ENCODE results near the gene POP4. TPM values are rescaled to one million over a fixed set of nuclear protein-coding genes. Genes with fewer than 3 reads are reported as not detected.

Gene POP4
- total RNA-seq, 1 experiment from 2014 or later: 75.0 TPM

DNA sequence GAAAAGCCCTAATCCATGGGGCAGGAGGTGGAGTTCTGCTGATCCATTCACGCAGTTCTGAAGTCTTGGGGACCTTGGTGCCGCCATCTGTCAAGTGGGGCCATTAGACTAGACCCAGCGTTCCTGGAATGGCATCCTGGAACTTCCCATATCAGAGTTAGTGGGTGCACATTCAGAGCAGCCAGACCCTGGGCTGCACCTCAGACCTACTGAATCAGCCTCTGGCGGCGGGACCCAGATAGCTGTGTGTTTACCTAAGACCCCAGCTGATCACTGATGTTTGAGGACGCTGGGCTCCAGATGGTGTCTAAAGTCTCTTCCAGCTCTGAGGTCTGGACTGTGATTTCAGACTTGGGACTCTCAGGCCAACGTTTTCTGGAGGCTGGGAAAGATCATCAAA lies 12.8 kb downstream of the POP4 start:
- no peak for TF ChIP-seq CTCF (IDR thresholded peaks at IDR 0.05; ENCODE audit: insufficient read depth in 1 of 2, low read depth in 1 of 2, low read length in 1 of 2, severe bottlenecking in 1 of 2, unreplicated experiment in 1 of 2)
- no peaks in the 10 kb centered on the region for H3K4me1 Mint-ChIP-seq (ENCODE audit: low read depth, unreplicated experiment)
- Histone ChIP-seq H3K9me3 (no peaks in the 10 kb centered on the region), H3K36me3 (ENCODE audit: control insufficient read depth, insufficient read depth, low read length) (peaks cover 1% of the 10 kb centered on the region; the same call in 1 of the 2 replicates), H3K4me3 (ENCODE audit: low read depth, low read length) (no peak overlapping the region), H3K4me1 (no peaks in the 10 kb centered on the region), H3K27me3 (replicated peaks; ENCODE audit: control insufficient read depth, insufficient read depth, low read length) (no peaks in the 10 kb centered on the region)
- no peaks in the 10 kb centered on the region for H3K9me3 Mint-ChIP-seq (ENCODE audit: unreplicated experiment)
- peaks cover 27% of the 10 kb centered on the region for H3K36me3 Mint-ChIP-seq (ENCODE audit: insufficient read depth, unreplicated experiment)
- no peak overlapping the region for H3K4me3 Mint-ChIP-seq (ENCODE audit: unreplicated experiment)
- H3K27ac Mint-ChIP-seq (ENCODE audit: unreplicated experiment): no peak overlapping the region
- ChIA-PET CTCF (interaction anchor here (1.2 kb wide), 1 partner anchor 98 kb away, joined by 4 read pairs; no protein-coding TSS in a partner anchor), POLR2A (interaction anchor here (0.6 kb wide), 1 partner anchor 47 kb away, joined by 3 read pairs; the partner anchor contains the start of gene PLEKHF1)
- BruUV-seq (replicated peaks): no TSS peak
- intact Hi-C loops (cut with micrococcal nuclease; ENCODE audit: unreplicated experiment): no loop called here
- DNase-seq: no peak
- peaks cover 4% of the 10 kb centered on the region for H3K27me3 Mint-ChIP-seq (ENCODE audit: insufficient read depth, unreplicated experiment)

DNA sequence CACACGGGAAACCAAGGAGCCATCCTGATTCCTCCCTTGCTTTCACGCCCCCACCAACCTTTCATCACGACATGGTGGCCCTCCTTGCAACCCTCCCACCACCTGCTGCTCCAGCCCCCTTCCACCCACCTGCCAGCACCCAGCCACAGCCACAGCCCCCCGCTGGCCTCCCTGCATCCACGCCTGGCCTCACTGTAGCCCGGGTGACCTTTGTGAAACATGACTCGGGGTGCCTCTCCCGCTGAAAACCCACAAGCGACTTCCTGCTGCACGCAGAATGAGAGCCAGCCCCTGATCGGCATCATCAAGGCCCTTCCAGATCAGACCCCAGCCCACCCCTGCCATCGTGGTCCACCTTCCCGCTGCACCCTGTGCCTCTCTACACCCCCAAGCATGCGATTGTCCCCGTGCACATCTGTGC lies 14.9 kb downstream of the POP4 start:
- H3K4me3 Mint-ChIP-seq (ENCODE audit: unreplicated experiment): no peak overlapping the region
- Histone ChIP-seq H3K9me3 (no peaks in the 10 kb centered on the region), H3K4me3 (ENCODE audit: low read depth, low read length) (no peak overlapping the region), H3K36me3 (ENCODE audit: control insufficient read depth, insufficient read depth, low read length) (no peaks in the 10 kb centered on the region), H3K4me1 (no peaks in the 10 kb centered on the region), H3K27me3 (replicated peaks; ENCODE audit: control insufficient read depth, insufficient read depth, low read length) (no peaks in the 10 kb centered on the region)
- BruUV-seq (replicated peaks): no TSS peak
- peaks cover 20% of the 10 kb centered on the region for H3K36me3 Mint-ChIP-seq (ENCODE audit: insufficient read depth, unreplicated experiment)
- H3K27me3 Mint-ChIP-seq (ENCODE audit: insufficient read depth, unreplicated experiment): peaks cover 4% of the 10 kb centered on the region
- no peak for TF ChIP-seq CTCF (IDR thresholded peaks at IDR 0.05; ENCODE audit: insufficient read depth in 1 of 2, low read depth in 1 of 2, low read length in 1 of 2, severe bottlenecking in 1 of 2, unreplicated experiment in 1 of 2)
- DNase-seq: no peak
- H3K9me3 Mint-ChIP-seq (ENCODE audit: unreplicated experiment): no peaks in the 10 kb centered on the region
- no peak overlapping the region for H3K27ac Mint-ChIP-seq (ENCODE audit: unreplicated experiment)
- ChIA-PET POLR2A (no interaction called here), CTCF (interaction anchor here (1.2 kb wide), 1 partner anchor 96 kb away, joined by 3 read pairs; no protein-coding TSS in a partner anchor)
- H3K4me1 Mint-ChIP-seq (ENCODE audit: low read depth, unreplicated experiment): no peaks in the 10 kb centered on the region
- intact Hi-C loops (cut with micrococcal nuclease; ENCODE audit: unreplicated experiment): no loop called here

DNA sequence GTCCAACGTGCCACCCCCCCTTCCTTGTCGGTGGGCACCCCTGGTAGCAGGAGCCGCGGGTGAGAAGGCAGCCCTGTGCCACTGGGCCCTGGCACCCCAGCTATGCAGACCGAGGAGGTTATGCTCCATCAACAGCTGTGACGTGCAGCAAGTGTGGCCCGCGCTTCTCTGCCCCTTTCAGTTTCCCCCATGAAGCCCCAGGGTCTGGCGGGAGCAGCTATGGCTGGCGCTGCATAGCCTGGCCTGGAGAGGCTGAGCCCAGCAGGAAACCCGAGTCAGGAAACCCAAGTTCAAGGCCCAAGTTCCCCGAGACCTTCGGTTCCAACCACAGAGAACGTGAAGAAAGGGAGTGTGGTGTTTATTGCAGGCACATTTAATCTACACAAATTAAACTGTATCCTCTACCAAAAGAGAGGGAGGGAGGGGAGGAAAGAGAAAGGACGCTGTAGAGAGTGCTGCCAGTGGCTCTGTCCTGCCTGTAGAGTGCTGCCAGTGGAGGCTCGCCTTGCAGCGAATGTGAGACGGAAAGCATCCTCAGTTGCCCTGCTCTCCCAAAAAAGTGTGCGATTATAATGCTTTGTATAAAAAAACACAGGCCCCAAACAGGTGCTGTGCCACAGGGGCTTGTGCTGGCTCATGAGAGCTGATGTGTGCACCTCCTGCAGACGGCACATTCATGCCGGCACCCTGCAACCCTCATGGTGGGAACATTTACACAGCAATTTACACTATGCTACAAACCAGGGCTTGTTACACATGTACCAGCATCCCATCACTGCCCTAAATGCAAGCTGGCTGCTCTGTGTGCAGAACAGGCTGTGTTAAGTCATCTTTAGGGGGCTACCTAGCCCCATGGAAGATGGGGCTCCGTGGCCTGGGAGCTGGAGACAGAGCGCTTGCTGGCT lies 16.3 kb downstream of the POP4 start:
- TF ChIP-seq CTCF (IDR thresholded peaks at IDR 0.05; ENCODE audit: insufficient read depth in 1 of 2, low read depth in 1 of 2, low read length in 1 of 2, severe bottlenecking in 1 of 2, unreplicated experiment in 1 of 2): no peak
- POLR2A ChIA-PET: interaction anchor here (0.9 kb wide), 1 partner anchor 16 kb away, joined by 3 read pairs; the partner anchor contains the start of gene POP4
- CTCF ChIA-PET: no interaction called here

More for the DNA sequence above, 16.3 kb downstream of the POP4 start:
- H3K36me3 ChIP-seq (ENCODE audit: control insufficient read depth, insufficient read depth, low read length): no peaks in the 10 kb centered on the region
- H3K4me3 Mint-ChIP-seq (ENCODE audit: unreplicated experiment): no peak overlapping the region
- H3K9me3 Mint-ChIP-seq (ENCODE audit: unreplicated experiment): no peaks in the 10 kb centered on the region
- no peaks in the 10 kb centered on the region for H3K27me3 ChIP-seq (replicated peaks; ENCODE audit: control insufficient read depth, insufficient read depth, low read length)
- no TSS peak for BruUV-seq (replicated peaks)
- intact Hi-C loops (cut with micrococcal nuclease; ENCODE audit: unreplicated experiment): no loop called here
- no peaks in the 10 kb centered on the region for H3K4me1 ChIP-seq
- DNase-seq: no peak
- H3K4me1 Mint-ChIP-seq (ENCODE audit: low read depth, unreplicated experiment): no peaks in the 10 kb centered on the region
- H3K27ac Mint-ChIP-seq (ENCODE audit: unreplicated experiment): no peak overlapping the region
- peaks cover 10% of the 10 kb centered on the region for H3K36me3 Mint-ChIP-seq (ENCODE audit: insufficient read depth, unreplicated experiment)
- H3K9me3 ChIP-seq: no peaks in the 10 kb centered on the region
- no peak overlapping the region for H3K4me3 ChIP-seq (ENCODE audit: low read depth, low read length)
- H3K27me3 Mint-ChIP-seq (ENCODE audit: insufficient read depth, unreplicated experiment): peaks cover 4% of the 10 kb centered on the region
